GM19324 (cell line): ENCODE measurements around the gene ZSCAN25.
"Not testable (repeated sequence)": the region's sequence is repeated elsewhere in the genome, so short reads cannot be mapped to it uniquely, and the experiment has no call there.

ENCODE experiments used
- ATAC-seq: cut with Tn5 transposase; IDR thresholded peaks from one replicate; pipeline ENCODE4 v1.9.1; 2021; ENCODE audit warnings: mild to moderate bottlenecking, moderate library complexity; ENCODE audit not compliant: unreplicated experiment, low FRiP score

ZSCAN25 gene

DNA sequence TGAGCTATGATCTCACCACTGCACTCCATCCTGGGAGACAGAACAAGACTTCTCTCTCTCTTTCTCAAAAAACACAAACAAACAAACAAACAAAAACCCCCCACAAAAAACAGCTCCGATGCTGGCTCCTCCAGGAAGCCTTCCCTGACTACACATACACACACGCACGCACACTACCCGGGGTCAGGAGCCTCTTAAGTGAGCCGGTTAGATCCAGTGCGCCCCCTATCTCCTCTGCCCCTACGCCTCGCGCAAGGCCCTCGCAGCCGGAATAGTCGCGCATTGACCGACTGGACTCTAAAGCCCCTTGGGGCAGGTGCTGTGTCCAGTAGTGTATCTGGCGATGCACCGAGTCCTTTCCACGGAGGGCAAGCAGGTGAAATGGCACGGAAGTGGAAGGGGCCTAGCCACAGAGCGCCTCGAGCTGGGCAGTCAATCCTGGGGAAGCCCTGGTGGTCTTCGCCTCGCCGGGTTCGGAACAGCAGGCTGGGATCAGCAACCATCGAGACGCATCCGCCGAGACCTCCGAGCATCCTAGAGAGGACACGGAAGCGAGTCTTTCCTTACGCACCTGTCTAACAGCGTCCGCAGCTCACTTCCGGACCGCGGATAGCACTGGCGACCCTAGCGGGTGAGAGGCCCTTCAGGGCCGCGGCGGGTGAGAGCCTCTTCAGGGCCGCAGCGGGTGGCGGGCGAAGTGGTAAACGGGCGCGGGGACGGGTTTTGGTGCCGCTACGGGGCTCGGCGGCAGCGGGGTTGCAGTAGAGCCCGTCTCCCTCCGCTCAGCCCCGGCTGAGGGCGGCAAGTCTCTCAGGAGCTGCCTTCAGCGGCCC, at the start of gene ZSCAN25:
ZSCAN25 (plus strand) TSS at position 588 of the 833 bp plus-strand sequence. CDS start 2,661 bp downstream, outside the sequence.
- peak; percentile 97 for ATAC-seq

GRCh38 chr7:99568770-99569169, 48.0 kb upstream of the ZSCAN25 start:
- ATAC-seq, result not testable (repeated sequence)

DNA sequence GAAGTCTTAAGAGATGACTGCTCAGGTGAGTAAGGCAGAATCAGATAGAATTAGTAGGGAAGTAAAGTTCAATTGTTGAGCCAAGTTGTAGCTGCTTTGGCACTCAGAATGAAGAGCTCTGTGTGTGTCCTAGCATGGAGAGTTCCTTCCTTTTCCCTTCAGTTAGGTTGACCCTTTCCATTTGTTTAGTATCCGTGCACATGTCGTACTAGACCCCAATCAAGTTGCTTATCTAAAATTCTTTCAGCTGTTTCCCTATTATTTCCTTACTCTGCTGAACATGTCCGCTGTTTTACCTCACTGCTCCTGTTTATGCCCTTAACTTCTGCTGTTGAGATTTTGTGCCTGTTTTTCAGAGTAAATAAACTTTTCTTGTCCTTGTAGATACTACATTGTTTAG, 45.0 kb upstream of the ZSCAN25 start:
- ATAC-seq, result no peak

- ATAC-seq, result no peak
Observed at GRCh38 chr7:99573257-99573656, 43.5 kb upstream of the ZSCAN25 start.

DNA sequence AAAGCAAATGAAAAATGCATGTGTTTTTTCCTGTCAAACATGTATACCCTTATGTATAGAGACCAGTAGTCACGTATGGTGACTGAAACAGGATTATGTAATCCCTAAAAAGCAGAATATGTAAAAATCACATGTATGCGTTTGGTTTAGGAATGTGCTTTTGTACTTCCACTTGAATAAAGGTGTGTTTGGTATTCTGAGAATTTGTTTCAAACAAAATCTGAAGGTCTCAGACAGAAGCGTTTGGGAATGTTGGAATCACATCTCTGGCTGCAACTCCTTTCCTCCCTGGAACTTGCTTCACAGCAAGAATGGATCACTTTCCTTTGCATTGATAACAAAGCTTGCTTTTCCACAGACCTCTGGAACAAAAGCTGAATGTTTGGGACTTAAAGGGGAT, 40.5 kb upstream of the ZSCAN25 start:
- ATAC-seq, result no peak

DNA sequence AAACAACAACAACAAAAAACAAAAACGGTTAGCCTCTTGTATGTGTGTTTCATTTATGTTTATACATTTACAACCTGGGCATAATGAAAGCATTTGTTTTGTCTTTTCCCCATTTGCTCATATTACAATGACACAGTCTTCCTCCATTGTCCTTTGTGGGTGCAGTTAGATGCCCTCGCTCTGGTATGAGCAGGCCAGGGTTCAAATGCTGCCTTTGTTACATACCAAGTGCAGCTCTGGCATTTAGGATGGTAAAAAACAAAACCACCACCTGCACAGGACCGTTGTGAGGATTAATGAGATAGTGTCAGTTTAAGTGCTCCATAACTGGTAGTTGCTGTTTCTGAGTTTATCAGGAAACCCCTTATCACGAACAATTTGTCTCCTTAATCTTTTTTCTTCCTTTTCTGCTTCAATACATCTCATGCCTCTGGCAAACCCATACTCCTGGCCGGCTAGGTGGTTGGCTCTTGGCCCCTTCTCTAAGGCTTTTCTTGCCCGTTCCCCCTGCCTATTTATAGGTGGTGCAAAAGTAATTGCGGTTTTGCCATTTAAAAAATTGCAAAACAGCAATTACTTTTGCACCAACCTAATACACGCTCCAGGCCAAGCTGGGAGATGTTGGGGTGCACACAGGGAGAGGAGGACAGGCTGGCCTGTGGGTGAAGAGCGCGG, 37.3 kb upstream of the ZSCAN25 start:
- no peak for ATAC-seq

DNA sequence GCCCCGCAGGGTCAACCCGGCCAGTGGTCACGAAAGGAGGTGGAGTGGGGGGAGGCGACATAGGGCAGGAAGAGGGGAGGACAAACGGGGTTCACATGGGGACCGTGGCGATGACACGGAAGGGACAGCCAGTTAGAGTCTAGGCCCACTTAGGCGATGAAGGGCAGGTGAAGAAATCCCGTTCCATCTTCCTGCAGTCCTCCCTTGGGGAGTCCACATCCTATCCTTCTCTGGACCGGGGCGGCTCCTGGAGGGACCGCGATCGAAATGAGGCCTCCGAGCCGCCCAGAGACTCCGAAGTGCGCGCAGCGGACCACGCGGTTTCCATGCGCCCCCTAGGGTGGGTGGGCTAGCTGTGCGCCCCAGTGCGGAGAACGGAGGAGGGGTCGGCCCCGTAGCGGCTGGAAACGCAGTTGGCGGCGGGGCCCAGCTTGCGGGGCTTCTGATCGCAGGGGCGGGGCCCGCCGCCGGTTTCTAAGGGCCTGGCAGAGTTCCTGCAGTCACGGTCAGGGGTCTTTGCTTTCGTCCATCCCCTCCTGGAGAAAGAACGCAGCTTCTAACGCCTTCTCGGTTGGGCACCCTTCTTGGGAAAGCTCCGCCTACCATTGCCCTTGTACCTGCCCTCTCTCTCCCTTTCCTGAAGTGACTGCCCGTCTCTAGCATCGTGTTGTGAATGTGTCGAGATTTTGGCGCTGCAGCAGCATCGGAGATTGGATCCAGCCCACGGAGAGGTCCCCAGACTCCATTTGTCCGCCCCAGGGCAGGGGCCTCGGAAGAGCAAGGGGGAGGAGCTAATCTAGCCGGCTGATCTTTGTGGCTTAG, 36.6 kb upstream of the ZSCAN25 start:
- no peak for ATAC-seq

- not testable (repeated sequence) for ATAC-seq
Observed at GRCh38 chr7:99580778-99581332, 35.9 kb upstream of the ZSCAN25 start.

DNA sequence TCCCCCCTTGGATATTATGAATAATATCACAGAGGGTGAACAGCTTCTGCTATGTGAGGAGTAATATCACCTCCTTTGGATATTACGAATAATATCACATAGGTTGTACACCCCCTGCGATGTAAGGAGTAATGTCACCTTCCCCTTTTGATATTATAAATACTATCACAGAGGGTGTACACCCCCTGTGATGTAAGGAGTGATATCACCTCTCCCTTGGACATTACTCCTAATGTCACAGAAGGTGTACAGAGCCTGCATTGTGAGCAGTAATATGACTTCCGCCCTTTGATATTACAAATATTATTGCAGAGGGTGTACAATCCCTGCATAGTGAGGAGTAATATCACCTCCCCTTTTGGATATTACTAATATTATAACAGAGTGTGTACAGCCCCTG, 27.9 kb upstream of the ZSCAN25 start:
- no peak for ATAC-seq

DNA sequence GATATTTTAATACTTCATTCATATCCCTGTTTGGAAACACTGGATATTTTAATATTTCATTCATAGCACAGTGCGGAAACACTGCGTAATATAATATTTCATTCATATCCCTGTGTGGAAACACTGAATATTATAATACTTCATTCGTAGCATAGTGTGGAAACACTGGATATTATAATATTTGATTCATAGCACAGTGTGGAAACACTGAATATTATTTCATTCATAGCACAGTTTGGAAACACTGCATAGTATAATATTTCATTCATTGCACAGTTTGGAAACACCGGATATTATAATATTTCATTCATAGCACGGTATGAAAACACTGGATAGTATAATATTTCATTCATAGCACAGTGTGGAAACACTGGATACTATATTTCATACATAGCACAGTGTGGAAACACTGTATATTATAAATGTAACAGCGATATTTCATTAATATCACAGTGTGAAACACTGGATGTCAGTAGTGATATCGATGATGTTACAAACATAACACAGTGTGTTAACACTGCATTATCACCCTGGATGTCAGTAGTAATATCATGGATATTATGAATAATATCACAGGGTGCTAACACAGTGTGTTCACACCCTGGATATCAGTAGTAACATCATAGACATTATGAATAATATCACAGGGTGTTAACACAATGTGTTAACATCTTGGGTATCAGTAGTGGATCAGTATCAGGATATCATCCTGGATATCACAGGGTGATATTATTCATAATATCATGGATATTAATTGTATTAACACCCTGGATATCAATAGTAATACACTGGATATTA, 21.6 kb upstream of the ZSCAN25 start:
- no peak for ATAC-seq

DNA sequence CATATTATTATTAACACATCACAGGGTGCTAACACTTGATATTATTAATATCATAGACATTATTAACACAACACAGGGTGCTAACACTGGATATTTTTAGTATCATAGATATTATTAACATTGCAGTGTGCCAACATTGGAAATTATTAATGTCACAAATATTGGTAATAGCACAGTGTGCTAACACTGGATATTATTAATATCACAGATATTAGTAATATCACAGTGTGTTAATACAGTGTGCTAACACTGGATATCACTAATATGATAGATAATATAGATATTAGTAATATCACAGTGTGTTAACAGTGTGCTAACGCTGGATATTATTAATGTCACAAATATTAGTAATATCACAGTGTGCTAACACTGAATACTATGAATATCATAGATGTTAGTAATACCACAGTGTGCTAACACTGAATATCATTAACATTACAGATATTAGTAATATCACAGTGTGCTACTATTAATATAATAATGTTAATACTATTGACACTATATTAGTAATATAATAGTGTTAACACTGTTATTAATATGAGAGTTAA, 20.3 kb upstream of the ZSCAN25 start:
- no peak for ATAC-seq

DNA sequence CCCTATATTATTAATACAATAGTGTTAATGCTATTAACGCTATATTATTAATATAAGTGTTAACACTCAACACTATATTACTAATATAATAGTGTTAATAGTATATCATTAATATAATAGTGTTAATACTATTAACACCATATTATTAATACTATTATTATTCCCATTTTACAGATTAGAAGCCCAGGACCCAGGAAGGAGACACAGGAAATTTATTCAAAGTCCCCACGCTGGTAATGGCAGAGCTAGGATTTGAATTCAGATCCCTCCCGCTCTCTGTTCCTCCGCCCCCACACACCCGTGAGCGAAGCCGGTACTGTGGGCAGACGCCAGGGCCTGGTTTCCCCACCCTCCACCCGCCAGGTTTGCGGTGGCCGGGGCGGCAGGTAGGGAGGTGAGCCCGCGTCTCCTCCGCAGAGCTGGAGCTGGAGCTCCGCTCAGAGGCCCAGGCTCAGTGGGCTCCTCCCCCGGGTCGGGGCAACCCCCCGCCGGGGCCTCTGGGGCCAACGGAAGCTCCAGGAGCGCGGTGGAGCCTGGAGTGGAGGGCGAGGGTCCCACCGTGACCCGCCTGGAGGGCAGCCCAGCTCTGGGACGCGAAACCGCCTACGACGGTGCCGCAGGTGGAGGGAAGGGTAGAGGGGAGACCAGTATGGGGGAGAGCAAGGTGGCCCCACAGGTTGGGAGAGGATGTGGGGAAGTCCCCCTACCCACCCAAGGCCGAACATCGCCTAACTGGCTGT, 18.8 kb upstream of the ZSCAN25 start, which contains the start of gene TMEM225B:
TMEM225B (plus strand) TSS at position 506 of the 740 bp plus-strand sequence. CDS start 6,122 bp downstream, outside the sequence.
- no peak for ATAC-seq

- no peak for ATAC-seq
Observed at GRCh38 chr7:99599836-99600235, 16.9 kb upstream of the ZSCAN25 start.

GRCh38 chr7:99601656-99602310, 15.0 kb upstream of the ZSCAN25 start:
- ATAC-seq, result no peak

DNA sequence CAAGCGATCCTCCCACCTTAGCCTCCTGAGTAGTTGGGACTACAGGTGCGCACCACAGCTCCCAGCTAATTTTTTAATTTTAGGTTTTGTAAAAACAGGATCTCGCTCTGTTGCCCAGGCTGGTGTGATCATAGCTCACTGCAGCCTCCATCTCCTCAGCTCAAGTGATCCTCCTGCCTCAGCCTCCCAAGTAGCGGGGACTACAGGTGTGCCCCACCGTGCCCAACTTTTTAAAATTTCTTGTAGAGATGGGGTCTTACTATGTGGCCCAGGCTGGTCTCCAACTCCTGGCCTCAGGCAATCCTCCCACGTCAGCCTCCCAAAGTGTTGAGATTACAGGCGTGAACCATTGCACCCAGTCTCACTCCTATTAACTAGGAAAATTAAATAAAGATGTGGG, 11.2 kb upstream of the ZSCAN25 start:
- no peak for ATAC-seq

GRCh38 chr7:99606531-99606930, 10.2 kb upstream of the ZSCAN25 start:
- no peak for ATAC-seq

GRCh38 chr7:99607548-99607947, 9.2 kb upstream of the ZSCAN25 start:
- no peak for ATAC-seq

DNA sequence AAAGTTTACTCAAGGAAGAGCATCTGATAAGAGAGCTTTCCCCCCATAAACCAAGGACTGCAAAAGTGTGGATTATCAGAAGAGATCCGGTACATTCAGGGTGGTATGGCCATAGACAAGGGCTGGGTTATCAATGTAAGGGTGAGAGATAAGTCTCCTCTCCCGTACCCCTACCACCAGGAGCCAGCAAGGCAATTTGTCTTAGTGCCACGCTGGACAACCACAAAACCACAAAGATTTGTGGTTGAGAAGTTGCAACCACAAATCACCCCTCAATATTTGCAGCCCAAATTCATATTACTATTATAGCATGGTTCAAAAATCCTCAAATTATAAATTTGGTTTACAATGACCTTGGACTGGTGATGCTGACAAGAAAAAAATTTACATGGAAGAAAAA, 2.3 kb upstream of the ZSCAN25 start:
- no peak for ATAC-seq
